Spleen (tissue), 7 donors: Measurements from ENCODE around the gene PTPN2.

Source experiments
- POLR2A ChIP-seq, 3 donors: fragments of 450-650 bp; IDR thresholded peaks; one replicate each; pipeline ENCODE4 v1.5.1; 2017; ENCODE audit warnings: antibody characterized with exemption in 3 of 3, mild to moderate bottlenecking in 1 of 3
- TF ChIP-seq, protein P1 (sequence below), 11 experiments: fragments of 200-600 bp in 7 of 11; fragments of 450-650 bp in 4 of 11; sonication (generic) in 4 of 11; IDR thresholded peaks in 8 of 11; conservative IDR thresholded peaks in 3 of 11; 1 replicate in 7 of 11; 2 replicates in 4 of 11; pipeline versions ENCODE4 v1.4.0 to v1.8.0; 2016 to 2021; ENCODE audit warnings: antibody characterized with exemption in 11 of 11, inconsistent platforms in 4 of 11, mild to moderate bottlenecking in 1 of 11
- donor health status: DM: no; HTN: no; CAD: no; lungs with moderate emphysema.
- donor health status: DM: no; HTN: no; CAD: no.
- donor health status: DM: no; HTN: no; CAD: no.

DNA sequence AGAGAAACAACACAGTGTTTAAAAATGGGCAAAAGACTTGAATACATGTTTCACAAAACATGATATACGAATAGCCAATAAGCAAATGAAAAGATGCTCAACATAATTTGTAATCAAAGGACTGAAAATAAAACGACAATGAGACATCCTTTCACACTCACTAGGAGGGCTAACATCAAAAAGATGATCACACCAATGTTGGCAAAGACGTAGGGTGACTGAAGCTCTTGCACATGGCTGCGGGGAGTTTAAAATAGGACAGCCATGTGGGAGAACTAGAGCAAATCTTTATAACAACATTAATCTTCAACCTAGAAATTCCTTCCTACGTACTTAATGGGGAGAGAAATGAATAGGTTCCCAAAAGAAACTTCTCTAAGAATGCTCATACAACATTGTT, 44.6 kb upstream of the PTPN2 start:
- TF ChIP-seq, protein P1, sequence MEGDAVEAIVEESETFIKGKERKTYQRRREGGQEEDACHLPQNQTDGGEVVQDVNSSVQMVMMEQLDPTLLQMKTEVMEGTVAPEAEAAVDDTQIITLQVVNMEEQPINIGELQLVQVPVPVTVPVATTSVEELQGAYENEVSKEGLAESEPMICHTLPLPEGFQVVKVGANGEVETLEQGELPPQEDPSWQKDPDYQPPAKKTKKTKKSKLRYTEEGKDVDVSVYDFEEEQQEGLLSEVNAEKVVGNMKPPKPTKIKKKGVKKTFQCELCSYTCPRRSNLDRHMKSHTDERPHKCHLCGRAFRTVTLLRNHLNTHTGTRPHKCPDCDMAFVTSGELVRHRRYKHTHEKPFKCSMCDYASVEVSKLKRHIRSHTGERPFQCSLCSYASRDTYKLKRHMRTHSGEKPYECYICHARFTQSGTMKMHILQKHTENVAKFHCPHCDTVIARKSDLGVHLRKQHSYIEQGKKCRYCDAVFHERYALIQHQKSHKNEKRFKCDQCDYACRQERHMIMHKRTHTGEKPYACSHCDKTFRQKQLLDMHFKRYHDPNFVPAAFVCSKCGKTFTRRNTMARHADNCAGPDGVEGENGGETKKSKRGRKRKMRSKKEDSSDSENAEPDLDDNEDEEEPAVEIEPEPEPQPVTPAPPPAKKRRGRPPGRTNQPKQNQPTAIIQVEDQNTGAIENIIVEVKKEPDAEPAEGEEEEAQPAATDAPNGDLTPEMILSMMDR (IDR thresholded peaks at IDR 0.05 in 8 of 11, conservative IDR thresholded peaks at IDR 0.05 in 3 of 11) = no peak
- TF ChIP-seq POLR2A (IDR thresholded peaks at IDR 0.05) = no peak
